ENCODE measurements around the gene MBOAT2.

DNA sequence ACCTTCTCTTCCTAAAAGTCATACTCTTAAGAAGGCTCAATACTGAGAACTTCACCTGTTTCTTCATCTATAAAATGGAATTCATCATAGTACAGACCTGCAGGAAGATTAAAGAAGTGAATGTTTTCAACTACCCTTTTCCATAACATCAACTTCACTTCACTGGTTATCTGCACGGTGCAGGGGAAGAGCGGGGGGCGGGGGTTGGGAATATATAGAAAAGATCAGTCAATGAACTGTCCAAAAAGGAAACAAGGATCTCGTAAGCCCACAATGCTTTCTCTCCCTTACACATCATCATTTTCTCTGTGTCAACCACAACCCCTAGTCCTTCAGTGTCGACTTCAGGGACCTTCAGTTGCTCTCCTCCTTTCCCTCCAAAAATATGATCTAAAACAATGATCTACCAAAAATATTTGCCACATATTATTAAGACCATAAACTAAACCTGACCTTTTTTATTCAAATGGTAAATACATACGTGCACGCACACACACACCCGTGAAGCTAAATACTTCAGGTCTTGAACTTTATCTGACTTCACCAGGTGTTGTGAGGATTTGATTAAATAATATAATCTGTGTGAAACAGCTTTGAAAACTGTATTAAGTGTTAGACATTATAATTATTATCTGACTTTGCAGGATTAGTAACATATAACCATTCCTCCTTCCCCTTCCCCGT, 4.9 kb downstream of the MBOAT2 start:
- TF ChIP-seq POLR2A (IDR thresholded peaks at IDR 0.05), result no peak
- TF ChIP-seq, protein P1, sequence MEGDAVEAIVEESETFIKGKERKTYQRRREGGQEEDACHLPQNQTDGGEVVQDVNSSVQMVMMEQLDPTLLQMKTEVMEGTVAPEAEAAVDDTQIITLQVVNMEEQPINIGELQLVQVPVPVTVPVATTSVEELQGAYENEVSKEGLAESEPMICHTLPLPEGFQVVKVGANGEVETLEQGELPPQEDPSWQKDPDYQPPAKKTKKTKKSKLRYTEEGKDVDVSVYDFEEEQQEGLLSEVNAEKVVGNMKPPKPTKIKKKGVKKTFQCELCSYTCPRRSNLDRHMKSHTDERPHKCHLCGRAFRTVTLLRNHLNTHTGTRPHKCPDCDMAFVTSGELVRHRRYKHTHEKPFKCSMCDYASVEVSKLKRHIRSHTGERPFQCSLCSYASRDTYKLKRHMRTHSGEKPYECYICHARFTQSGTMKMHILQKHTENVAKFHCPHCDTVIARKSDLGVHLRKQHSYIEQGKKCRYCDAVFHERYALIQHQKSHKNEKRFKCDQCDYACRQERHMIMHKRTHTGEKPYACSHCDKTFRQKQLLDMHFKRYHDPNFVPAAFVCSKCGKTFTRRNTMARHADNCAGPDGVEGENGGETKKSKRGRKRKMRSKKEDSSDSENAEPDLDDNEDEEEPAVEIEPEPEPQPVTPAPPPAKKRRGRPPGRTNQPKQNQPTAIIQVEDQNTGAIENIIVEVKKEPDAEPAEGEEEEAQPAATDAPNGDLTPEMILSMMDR (IDR thresholded peaks at IDR 0.05), result no peak
- no peak for TF ChIP-seq POLR2AphosphoS5 (IDR thresholded peaks at IDR 0.05)
- TF ChIP-seq EP300 (IDR thresholded peaks at IDR 0.05), result no peak
